Measurements from ENCODE around the gene SFT2D3. TPM values are rescaled to one million over a fixed set of nuclear protein-coding genes. Genes with fewer than 3 reads are reported as not detected.

SFT2D3 gene
- total and polyA plus RNA-seq, 2 of the 13 experiments (the other 11 are each of a cell fraction or from before 2014, with no cell fraction given): 8.3 to 9.4 TPM

- TF ChIP-seq ZNF512B (CRISPR knock-in tag; IDR thresholded peaks at IDR 0.05; ENCODE audit: borderline replicate concordance) (no peak), ZNF160 (CRISPR knock-in tag; IDR thresholded peaks at IDR 0.05) (no peak), SAP130 (CRISPR knock-in tag; IDR thresholded peaks at IDR 0.05; ENCODE audit: low read depth) (no peak; the same call in 1 of the 2 replicates), EZH2 (conservative IDR thresholded peaks at IDR 0.05; ENCODE audit: low read depth, low read length) (no peak), GABPA (IDR thresholded peaks at IDR 0.05; ENCODE audit: low read depth, low read length) (no peak), GABPA (CRISPR knock-in tag; IDR thresholded peaks at IDR 0.05; ENCODE audit: low read depth) (no peak), HNF4A (CRISPR knock-in tag; IDR thresholded peaks at IDR 0.05) (no peak), ZNF644 (CRISPR knock-in tag; IDR thresholded peaks at IDR 0.05; ENCODE audit: low read depth) (peak; percentile 58; the same call in 1 of the 2 replicates), MIER2 (CRISPR knock-in tag; IDR thresholded peaks at IDR 0.05) (peak; percentile 68; the same call in 1 of the 2 replicates), ZFP37 (CRISPR knock-in tag; IDR thresholded peaks at IDR 0.05; ENCODE audit: borderline replicate concordance) (peak; percentile 75; the same call in 1 of the 2 replicates), RNF2 (conservative IDR thresholded peaks at IDR 0.05; ENCODE audit: low read depth) (peak; percentile 68; the same call in 1 of the 2 replicates), NFYB (CRISPR knock-in tag; IDR thresholded peaks at IDR 0.05) (0 out of 2 replicates have a peak, but pooled peaks have one; percentile 34), ZBTB26 (CRISPR knock-in tag; IDR thresholded peaks at IDR 0.05; ENCODE audit: borderline replicate concordance) (peak; percentile 89), ZNF142 (CRISPR knock-in tag; IDR thresholded peaks at IDR 0.05) (no peak), TFDP2 (CRISPR knock-in tag; IDR thresholded peaks at IDR 0.05) (peak; percentile 54; the same call in 1 of the 2 replicates), SP5 (CRISPR knock-in tag; IDR thresholded peaks at IDR 0.05; ENCODE audit: borderline replicate concordance, low read depth) (peak; percentile 70; the same call in 1 of the 2 replicates), ZNF576 (CRISPR knock-in tag; IDR thresholded peaks at IDR 0.05) (no peak), DR1 (CRISPR knock-in tag; IDR thresholded peaks at IDR 0.05) (no peak), KAT7 (CRISPR knock-in tag; IDR thresholded peaks at IDR 0.05; ENCODE audit: borderline replicate concordance) (no peak)
Observed at GRCh38 chr2:127700527-127701192, 637 bp upstream of the SFT2D3 start (continued).

All from HepG2 (cell line).